CD14-positive monocyte (primary cell): ENCODE results near the gene MAML3. TPM values are rescaled to one million over a fixed set of nuclear protein-coding genes. Genes with fewer than 3 reads are reported as not detected.
"Not testable (repeated sequence)": the region's sequence is repeated elsewhere in the genome, so short reads cannot be mapped to it uniquely, and the experiment has no call there.

Experiments
- DNase-seq, 3 donors: peaks; one replicate each; pipeline ENCODE4 v3.0.0-alpha.2; 2011 to 2022
- H2AFZ ChIP-seq: 2 replicates; pipeline ENCODE4 v1.6.0; 2012; ENCODE audit warnings: mild to moderate bottlenecking, low read depth, low read length, inconsistent platforms; ENCODE audit not compliant: insufficient read depth, poor library complexity, severe bottlenecking
- H3K27ac ChIP-seq, 2 donors: 1 replicate in 1 of 2; 2 replicates in 1 of 2; pipeline ENCODE4 v1.5.1; 2012 to 2013; ENCODE audit warnings: low read length in 2 of 2, control low read depth in 1 of 2, inconsistent platforms in 1 of 2, low read depth in 1 of 2, mild to moderate bottlenecking in 1 of 2
- H3K27me3 ChIP-seq, 2 donors: one replicate each; pipeline versions ENCODE4 v1.6.0 to v1.6.1; 2011 to 2013; ENCODE audit warnings: low read length in 2 of 2; ENCODE audit not compliant: control insufficient read depth in 2 of 2, insufficient read depth in 2 of 2
- H3K36me3 ChIP-seq, 2 donors: replicated peaks in 1 of 2; 1 replicate in 1 of 2; 2 replicates in 1 of 2; pipeline versions ENCODE4 v1.5.1 to v1.6.1; 2012 to 2013; ENCODE audit warnings: low read length in 2 of 2, control low read depth in 1 of 2, inconsistent platforms in 1 of 2, mild to moderate bottlenecking in 1 of 2; ENCODE audit not compliant: insufficient read depth in 2 of 2, control insufficient read depth in 1 of 2
- H3K4me1 ChIP-seq, 2 donors: 1 replicate in 1 of 2; 2 replicates in 1 of 2; pipeline versions ENCODE4 v1.5.1 to v1.6.1; 2012 to 2013; ENCODE audit warnings: low read length in 2 of 2, control low read depth in 1 of 2, inconsistent platforms in 1 of 2, mild to moderate bottlenecking in 1 of 2, moderate library complexity in 1 of 2; ENCODE audit not compliant: insufficient read depth in 2 of 2, control insufficient read depth in 1 of 2
- H3K4me2 ChIP-seq: replicated peaks from 2 replicates; pipeline ENCODE3; 2012; ENCODE audit warnings: low read length, moderate library complexity, mild to moderate bottlenecking; ENCODE audit not compliant: poor library complexity, severe bottlenecking; ENCODE audit errors: extremely low read depth
- H3K4me3 ChIP-seq, 3 experiments: fragments of 200-600 bp in 1 of 3; sonication (generic) in 1 of 3; replicated peaks in 1 of 3; 1 replicate in 2 of 3; 2 replicates in 1 of 3; pipeline ENCODE4 v1.5.1; 2011 to 2013; ENCODE audit warnings: low read length in 3 of 3, mild to moderate bottlenecking in 3 of 3, control low read depth in 2 of 3, low read depth in 2 of 3, inconsistent platforms in 1 of 3, moderate library complexity in 1 of 3
- H3K79me2 ChIP-seq: 2 replicates; pipeline ENCODE4 v1.6.0; 2012; ENCODE audit warnings: mild to moderate bottlenecking, control low read depth, inconsistent platforms, low read length, moderate library complexity; ENCODE audit not compliant: insufficient read depth
- H3K9ac ChIP-seq: 2 replicates; pipeline ENCODE4 v1.6.0; 2017; ENCODE audit warnings: low read length, mild to moderate bottlenecking; ENCODE audit not compliant: insufficient read depth, poor library complexity, severe bottlenecking
- H3K9me3 ChIP-seq, 2 donors: replicated peaks in 1 of 2; 1 replicate in 1 of 2; 2 replicates in 1 of 2; pipeline versions ENCODE4 v1.5.1 to v1.6.1; 2012 to 2013; ENCODE audit warnings: low read length in 2 of 2, control low read depth in 1 of 2; ENCODE audit not compliant: control insufficient read depth in 1 of 2, insufficient read depth in 1 of 2
- H4K20me1 ChIP-seq: 2 replicates; pipeline ENCODE4 v1.6.0; 2012; ENCODE audit warnings: mild to moderate bottlenecking, low read length, control low read depth, moderate library complexity; ENCODE audit not compliant: insufficient read depth
- H3K27ac Mint-ChIP-seq, 7 donors: one replicate each; pipeline ENCODE4 v1.8.0; 2020; ENCODE audit warnings: mild to moderate bottlenecking in 7 of 7, mixed read lengths in 7 of 7, moderate library complexity in 6 of 7, inconsistent platforms in 2 of 7
- H3K27me3 Mint-ChIP-seq, 3 donors: one replicate each; pipeline ENCODE4 v1.8.0; 2021 to 2022; ENCODE audit warnings: low read depth in 3 of 3, mild to moderate bottlenecking in 3 of 3, mixed read lengths in 3 of 3, moderate library complexity in 3 of 3, inconsistent platforms in 1 of 3
- H3K36me3 Mint-ChIP-seq, 2 donors: one replicate each; pipeline ENCODE4 v1.8.0; 2020; ENCODE audit warnings: mixed read lengths in 2 of 2, inconsistent platforms in 1 of 2, mild to moderate bottlenecking in 1 of 2
- H3K4me1 Mint-ChIP-seq: one replicate; pipeline ENCODE4 v1.8.0; 2020; ENCODE audit warnings: mild to moderate bottlenecking, mixed read lengths
- H3K4me3 Mint-ChIP-seq, 2 donors: one replicate each; pipeline ENCODE4 v1.8.0; 2020; ENCODE audit warnings: mild to moderate bottlenecking in 2 of 2, mixed read lengths in 2 of 2, moderate library complexity in 1 of 2
- H3K9me3 Mint-ChIP-seq, 7 donors: one replicate each; pipeline ENCODE4 v1.8.0; 2020 to 2022; ENCODE audit warnings: mixed read lengths in 7 of 7, mild to moderate bottlenecking in 6 of 7, moderate library complexity in 6 of 7, inconsistent platforms in 2 of 7
- WGBS: methylation state at CpG from one replicate; pipeline ENCODE4 v1.1.5; 2013; ENCODE audit warnings: missing lambda C conversion rate; ENCODE audit not compliant: insufficient coverage; 5-methylcytosine and 5-hydroxymethylcytosine counted together
- intact Hi-C, 2 donors: fragments of 100-400 bp; cut with micrococcal nuclease; formaldehyde crosslinking; loops; one replicate each; pipeline versions ENCODE4 v1.15.0 to v1.15.1; 2023
- polyA plus RNA-seq, 3 donors: library from polyadenylated mRNA; depleted of rRNA in 1 of 3; unstranded in 2 of 3; stranded (reverse) in 1 of 3; fragments of 300-500 nt in 2 of 3; fragments of >200 nt in 1 of 3; fragmentation: Illumina TruSeq in 2 of 3; gene quantifications; 1 replicate in 2 of 3; 2 replicates in 1 of 3; pipeline ENCODE4 v1.2.3, GENCODE V29; 2012 to 2021
- TF ChIP-seq, protein P1 (sequence below): fragments of 200-600 bp; IDR thresholded peaks from one replicate; pipeline ENCODE4 v1.8.0; 2022; ENCODE audit warnings: antibody characterized with exemption, mild to moderate bottlenecking

MAML3 gene
- polyA plus RNA-seq, 3 donors = 1.5 to 6.5 (median 2.3) TPM

DNA sequence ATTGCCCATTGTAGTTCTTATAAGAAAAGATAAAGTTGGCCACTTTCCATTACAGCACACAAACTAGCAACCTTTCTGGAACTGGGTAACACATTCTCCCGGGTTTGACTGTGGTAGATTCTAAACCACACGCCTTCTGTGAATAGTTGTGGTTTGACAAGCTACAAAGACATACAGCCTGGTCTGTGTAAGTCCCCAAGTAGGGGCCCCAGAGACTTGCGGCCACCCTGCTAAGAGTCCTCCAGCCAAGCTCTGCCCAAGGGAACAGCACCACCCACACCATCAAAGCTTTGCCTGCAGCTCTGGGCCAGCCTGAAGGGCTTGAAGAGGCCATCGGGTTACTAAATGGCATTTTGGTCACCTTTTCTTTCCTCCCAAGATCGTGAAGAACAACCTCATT is 203.4 kb downstream of the MAML3 start:
- peaks cover 0 to 6% (median 5%) of the 10 kb centered on the region in 7 donors for H3K9me3 Mint-ChIP-seq
- Histone ChIP-seq H3K36me3 (no peaks in the 10 kb centered on the region), H3K4me1 (peaks cover 46 to 49% of the 10 kb centered on the region in 2 donors), H3K4me2 (no peak overlapping the region), H2AFZ (peak overlapping the region; percentile 14), H3K79me2 (peaks cover 41% of the 10 kb centered on the region), H3K4me3 (no peak overlapping the region), H3K9me3 (no peaks in the 10 kb centered on the region), H3K27me3 (no peaks in the 10 kb centered on the region), H4K20me1 (peaks cover 3% of the 10 kb centered on the region), H3K9ac (no peak overlapping the region), H3K27ac (peak overlapping the region in 1 of 2 donors; percentile 52)
- H3K27ac Mint-ChIP-seq = peak overlapping the region in 6 of 7 donors; percentile 27 to 88 (median 70)
- peaks cover 0 to 2% (median 2%) of the 10 kb centered on the region in 3 donors for H3K27me3 Mint-ChIP-seq
- H3K4me3 Mint-ChIP-seq = no peak overlapping the region
- TF ChIP-seq, protein P1, sequence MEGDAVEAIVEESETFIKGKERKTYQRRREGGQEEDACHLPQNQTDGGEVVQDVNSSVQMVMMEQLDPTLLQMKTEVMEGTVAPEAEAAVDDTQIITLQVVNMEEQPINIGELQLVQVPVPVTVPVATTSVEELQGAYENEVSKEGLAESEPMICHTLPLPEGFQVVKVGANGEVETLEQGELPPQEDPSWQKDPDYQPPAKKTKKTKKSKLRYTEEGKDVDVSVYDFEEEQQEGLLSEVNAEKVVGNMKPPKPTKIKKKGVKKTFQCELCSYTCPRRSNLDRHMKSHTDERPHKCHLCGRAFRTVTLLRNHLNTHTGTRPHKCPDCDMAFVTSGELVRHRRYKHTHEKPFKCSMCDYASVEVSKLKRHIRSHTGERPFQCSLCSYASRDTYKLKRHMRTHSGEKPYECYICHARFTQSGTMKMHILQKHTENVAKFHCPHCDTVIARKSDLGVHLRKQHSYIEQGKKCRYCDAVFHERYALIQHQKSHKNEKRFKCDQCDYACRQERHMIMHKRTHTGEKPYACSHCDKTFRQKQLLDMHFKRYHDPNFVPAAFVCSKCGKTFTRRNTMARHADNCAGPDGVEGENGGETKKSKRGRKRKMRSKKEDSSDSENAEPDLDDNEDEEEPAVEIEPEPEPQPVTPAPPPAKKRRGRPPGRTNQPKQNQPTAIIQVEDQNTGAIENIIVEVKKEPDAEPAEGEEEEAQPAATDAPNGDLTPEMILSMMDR = no peak
- peaks cover 4 to 5% of the 10 kb centered on the region in 2 donors for H3K36me3 Mint-ChIP-seq
- intact Hi-C loops = no loop called here
- 8% methylated on average over 3 of the region's 5 CpGs for WGBS
- peaks cover 59% of the 10 kb centered on the region for H3K4me1 Mint-ChIP-seq
- no peak for DNase-seq

DNA sequence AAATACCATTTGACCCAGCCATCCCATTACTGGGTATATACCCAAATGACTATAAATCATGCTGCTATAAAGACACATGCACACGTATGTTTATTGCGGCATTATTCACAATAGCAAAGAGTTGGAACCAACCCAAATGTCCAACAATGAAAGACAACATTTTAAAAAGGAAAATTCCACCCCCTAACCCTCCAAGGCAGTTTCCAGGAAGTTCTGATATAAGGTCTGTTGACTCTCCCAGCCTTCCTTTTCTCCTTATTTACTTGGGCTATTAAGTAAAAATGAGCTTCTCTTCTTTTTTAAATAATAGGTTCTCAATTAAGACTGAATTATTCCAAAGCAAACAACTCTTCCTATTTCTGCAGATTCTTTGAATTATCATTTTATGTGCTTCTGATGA is 209.1 kb downstream of the MAML3 start:
- H3K4me3 Mint-ChIP-seq, H4K20me1 ChIP-seq, H3K27ac ChIP-seq, H3K9ac ChIP-seq, H3K36me3 Mint-ChIP-seq, H3K4me2 ChIP-seq, H2AFZ ChIP-seq, H3K27me3 ChIP-seq, DNase-seq, H3K27ac Mint-ChIP-seq, H3K27me3 Mint-ChIP-seq, intact Hi-C loops, H3K9me3 ChIP-seq, H3K9me3 Mint-ChIP-seq, H3K36me3 ChIP-seq, H3K4me3 ChIP-seq: not testable (repeated sequence)
- H3K4me1 ChIP-seq = peaks cover 38 to 41% of the 10 kb centered on the region in 2 donors
- peaks cover 43% of the 10 kb centered on the region for H3K4me1 Mint-ChIP-seq
- WGBS = 80% methylated on average over 1 of the region's 2 CpGs
- peaks cover 33% of the 10 kb centered on the region for H3K79me2 ChIP-seq
